ENCODE results near the gene ANKRD9.

ANKRD9 gene

DNA sequence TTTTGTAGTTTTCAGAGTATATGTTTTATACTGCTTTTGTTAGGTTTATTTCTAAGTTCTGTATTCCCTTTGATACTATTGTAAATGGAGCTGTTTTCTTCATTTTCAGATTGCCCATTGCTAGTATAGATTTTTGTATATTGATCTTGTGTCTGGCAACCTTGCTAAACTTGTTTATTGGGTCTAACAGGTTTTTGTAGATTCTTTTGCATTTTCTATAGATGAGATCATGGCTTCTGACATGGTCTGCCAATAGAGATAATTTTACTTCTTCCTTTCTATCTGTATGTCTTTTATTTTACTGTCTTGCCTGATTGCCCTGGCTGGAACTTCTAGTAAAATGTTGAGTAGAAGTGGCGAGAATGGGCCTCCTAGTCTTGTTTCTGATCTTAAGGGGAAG, 40.3 kb downstream of the ANKRD9 start:
- DNase-seq, result no peak

DNA sequence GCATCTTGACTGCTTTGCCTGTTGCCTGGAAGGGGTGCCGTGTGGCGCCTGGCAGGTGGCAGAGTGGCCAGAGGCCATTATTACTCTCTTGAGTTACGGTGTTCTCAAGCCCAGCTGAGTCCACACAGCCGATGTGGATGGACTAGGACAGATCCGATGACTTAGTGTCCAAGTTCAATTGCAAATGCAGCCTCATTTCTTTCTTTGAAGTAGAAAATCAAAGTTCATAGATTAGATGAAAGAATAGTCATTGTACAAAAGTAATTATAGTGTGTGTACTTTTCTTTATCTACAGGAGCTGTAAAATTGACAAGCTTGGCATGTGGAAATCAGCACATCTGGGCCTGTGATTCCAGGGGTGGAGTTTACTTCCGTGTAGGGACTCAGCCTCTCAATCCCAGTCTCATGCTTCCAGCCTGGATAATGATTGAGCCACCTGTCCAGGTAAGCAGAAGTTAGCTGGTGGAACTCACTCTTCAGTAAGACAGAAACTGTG, 44.7 kb downstream of the ANKRD9 start:
- DNase-seq, result no peak

DNA sequence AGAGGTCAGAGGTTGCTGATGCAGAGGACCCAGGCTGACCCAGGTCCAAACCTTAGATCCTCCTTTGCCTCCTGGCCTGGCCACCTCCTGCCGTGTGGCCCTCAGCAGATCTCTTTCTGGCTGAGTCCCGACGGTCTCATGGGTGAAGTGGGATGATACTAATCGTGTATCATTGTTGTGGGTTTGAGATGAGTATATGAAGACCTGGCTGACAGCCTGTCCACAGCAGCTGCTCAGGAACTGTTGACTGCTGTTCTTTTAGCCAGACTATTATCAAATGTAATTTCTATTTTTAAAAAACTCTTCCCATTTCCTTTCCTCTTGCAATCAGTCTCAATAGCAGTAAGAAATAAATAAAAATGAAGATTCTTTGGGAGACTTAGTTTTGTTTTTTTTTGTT, 45.6 kb downstream of the ANKRD9 start:
- no peak for DNase-seq

DNA sequence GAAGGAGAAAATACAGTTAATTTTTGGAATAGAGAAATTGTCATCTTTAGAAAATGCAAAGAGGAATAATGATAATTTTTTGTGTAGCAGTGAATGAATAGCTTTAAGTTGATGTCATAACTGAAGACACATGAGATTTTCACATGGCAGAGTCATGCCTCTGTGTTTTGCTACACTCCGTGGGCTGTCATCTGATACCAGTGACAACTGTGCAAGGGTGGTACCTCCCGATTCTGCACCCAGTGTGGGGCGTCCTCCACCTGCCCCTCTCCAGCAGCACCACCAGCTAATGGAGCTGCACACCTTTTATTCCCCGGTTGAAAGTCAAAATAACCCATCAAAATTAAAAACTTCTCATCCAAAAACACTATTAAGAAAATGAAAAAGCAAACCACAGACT, 47.2 kb downstream of the ANKRD9 start:
- no peak for DNase-seq

DNA sequence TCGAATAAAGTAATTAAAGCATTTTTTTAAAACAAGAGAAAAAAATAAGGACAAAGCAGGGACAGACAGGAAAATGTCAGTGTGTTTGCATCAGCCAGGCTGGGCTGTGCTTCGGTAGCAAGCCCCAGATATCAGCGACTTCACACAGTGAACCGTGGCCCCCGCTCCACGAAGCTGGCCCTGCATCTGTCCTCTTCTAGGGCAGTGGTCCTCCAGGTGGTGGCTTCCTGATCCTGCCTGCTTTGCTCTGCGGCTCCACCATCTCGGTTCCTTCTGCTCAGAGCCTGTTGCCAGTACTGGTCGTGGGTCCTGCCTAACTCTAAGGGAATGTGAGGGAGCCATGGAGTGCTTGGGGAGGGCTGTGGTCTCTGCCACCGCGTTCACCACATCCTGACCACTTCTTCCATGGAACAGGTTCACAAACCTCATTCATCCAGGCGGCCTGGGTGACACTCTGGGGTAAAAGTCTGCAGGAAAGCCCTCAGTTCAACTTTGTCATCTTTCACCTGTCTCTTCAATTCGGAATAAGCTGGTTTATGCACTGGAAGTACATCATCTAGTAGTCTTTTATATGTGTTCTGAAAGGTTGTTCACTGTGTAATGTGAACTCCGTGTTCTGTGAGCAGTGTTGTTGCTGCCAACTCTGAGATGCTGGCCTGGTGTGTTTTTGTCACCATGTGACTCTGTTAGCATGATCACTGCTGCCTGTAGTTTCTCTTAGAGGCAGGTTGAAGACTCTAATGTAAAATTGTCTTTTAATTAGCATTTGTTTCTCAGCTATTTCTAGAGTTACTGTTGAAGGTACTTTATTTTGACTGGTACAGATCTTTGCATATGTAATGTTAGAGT, 47.9 kb downstream of the ANKRD9 start:
- DNase-seq, result no peak

DNA sequence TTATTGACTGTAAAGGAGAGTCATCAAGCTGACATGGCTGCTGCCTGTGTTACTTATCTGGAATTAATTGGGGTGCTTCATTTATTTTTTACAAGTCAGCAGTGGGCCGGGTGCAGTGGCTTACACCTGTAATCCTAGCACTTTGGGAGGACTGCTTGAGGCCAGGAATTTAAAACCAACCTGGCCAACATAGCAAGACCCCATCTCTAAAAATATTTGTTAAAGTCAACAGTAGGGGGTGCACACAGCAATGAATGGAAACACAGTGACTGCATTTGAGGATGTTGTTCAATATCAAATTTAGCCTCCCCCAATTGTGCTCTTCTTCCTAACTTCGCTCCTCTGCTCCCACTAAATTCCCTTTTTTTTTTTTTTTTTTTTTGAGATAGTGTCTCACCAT, 52.1 kb downstream of the ANKRD9 start:
- DNase-seq, result no peak

DNA sequence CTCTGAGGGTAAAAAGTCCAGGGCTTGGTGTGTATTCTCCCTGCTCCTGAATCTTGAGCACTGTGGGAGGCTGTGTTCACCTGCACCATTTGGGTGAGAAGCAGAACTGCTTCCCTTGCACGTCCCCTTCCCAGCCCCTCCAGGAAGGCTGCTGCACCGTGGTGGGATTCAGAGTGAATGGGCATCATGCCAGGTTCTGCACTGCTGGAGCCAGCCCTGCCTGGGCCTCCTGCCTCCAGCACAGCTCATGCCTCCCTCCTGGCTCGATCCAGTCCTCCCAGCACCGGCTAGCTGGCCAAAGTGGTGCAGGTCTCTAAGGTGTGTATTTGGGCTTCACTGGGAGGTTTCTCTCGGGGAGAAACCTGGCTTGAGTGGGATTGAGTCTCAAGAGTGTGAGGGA, 54.9 kb downstream of the ANKRD9 start:
- no peak for DNase-seq

DNA sequence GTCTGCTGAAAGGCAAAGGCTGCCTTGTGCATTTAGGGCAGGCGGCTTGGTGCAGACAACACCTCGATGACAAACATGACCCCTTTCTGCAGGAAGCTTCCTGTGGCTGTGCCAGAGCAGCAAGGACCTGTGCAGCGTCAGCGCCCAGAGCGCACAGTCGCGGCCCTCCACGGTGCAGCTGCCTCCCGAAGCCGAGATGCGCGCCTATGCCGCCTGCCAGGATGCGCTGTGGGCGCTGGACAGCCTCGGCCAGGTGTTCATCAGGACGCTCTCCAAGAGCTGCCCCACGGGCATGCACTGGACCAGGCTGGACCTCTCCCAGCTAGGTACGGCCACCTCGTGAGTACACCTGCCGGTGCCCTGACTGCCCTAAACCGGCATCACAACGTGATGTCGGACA, 57.3 kb downstream of the ANKRD9 start:
- no peak for DNase-seq

Data from NCI-H1436 treated with DMSO at 0.1 percent for 48 hours (cell line).